Esophagus muscularis mucosa (tissue), 4 donors: Measurements from ENCODE around the gene ASXL3. TPM values are rescaled to one million over a fixed set of nuclear protein-coding genes. Genes with fewer than 3 reads are reported as not detected.

ENCODE experiments used
- DNase-seq: peaks from one replicate; pipeline ENCODE4 v3.0.0-alpha.2; 2017; ENCODE audit errors: extremely low spot score
- H3K27ac ChIP-seq, 4 donors: fragments of 200-600 bp; sonication (generic); replicated peaks in 1 of 4; 1 replicate in 3 of 4; 2 replicates in 1 of 4; pipeline ENCODE4 v1.5.1; 2016 to 2019; ENCODE audit warnings: mild to moderate bottlenecking in 1 of 4
- H3K27me3 ChIP-seq, 4 donors: fragments of 200-600 bp; sonication (generic); one replicate each; pipeline versions ENCODE4 v1.5.1 to v1.6.0; 2016 to 2019
- H3K36me3 ChIP-seq, 4 donors: fragments of 200-600 bp; sonication (generic); one replicate each; pipeline ENCODE4 v1.5.1; 2016 to 2019
- H3K4me1 ChIP-seq, 4 donors: fragments of 200-600 bp; sonication (generic); one replicate each; pipeline ENCODE4 v1.5.1; 2016 to 2019
- H3K4me3 ChIP-seq, 4 donors: fragments of 200-600 bp; sonication (generic); 1 replicate in 2 of 4; 2 replicates in 2 of 4; pipeline ENCODE4 v1.5.1; 2016 to 2019; ENCODE audit warnings: mild to moderate bottlenecking in 4 of 4, moderate library complexity in 1 of 4
- H3K9me3 ChIP-seq, 4 donors: fragments of 200-600 bp; sonication (generic); 1 replicate in 3 of 4; 2 replicates in 1 of 4; pipeline ENCODE4 v1.5.1; 2016 to 2019
- EP300 ChIP-seq: sonication (generic); formaldehyde crosslinking; IDR thresholded peaks from one replicate; pipeline ENCODE4 v1.6.1; 2017; ENCODE audit warnings: antibody characterized with exemption
- POLR2A ChIP-seq: fragments of 450-650 bp; IDR thresholded peaks from one replicate; pipeline ENCODE4 v1.6.1; 2017; ENCODE audit warnings: antibody characterized with exemption, moderate library complexity, mild to moderate bottlenecking, low read depth
- POLR2AphosphoS5 ChIP-seq, 2 donors: sonication (generic); formaldehyde crosslinking; IDR thresholded peaks; one replicate each; pipeline ENCODE4 v1.6.1; 2017; ENCODE audit warnings: antibody characterized with exemption in 2 of 2
- WGBS: methylation state at CpG from one replicate; pipeline ENCODE4 v1.1.5; 2018; 5-methylcytosine and 5-hydroxymethylcytosine counted together
- intact Hi-C: fragments of 100-400 bp; cut with DNase I; formaldehyde crosslinking; loops from one replicate; pipeline ENCODE4 v1.15.1; 2023
- total RNA-seq, 4 donors: library from RNA; depleted of rRNA; stranded (reverse); fragments of >200 nt; gene quantifications; one replicate each; pipeline versions ENCODE4 v1.1.0 to v1.2.1, GENCODE V29; 2016
- TF ChIP-seq, protein P1 (sequence below), 3 experiments: fragments of 200-600 bp in 2 of 3; fragments of 450-650 bp in 1 of 3; sonication (generic) in 2 of 3; IDR thresholded peaks; one replicate each; pipeline ENCODE4 v1.5.1; 2017 to 2019; ENCODE audit warnings: antibody characterized with exemption in 3 of 3, mild to moderate bottlenecking in 2 of 3, moderate library complexity in 1 of 3

ASXL3 gene
- total RNA-seq, 4 donors from 2014 or later, result 0.66 to 2.1 (median 1.1) TPM

DNA sequence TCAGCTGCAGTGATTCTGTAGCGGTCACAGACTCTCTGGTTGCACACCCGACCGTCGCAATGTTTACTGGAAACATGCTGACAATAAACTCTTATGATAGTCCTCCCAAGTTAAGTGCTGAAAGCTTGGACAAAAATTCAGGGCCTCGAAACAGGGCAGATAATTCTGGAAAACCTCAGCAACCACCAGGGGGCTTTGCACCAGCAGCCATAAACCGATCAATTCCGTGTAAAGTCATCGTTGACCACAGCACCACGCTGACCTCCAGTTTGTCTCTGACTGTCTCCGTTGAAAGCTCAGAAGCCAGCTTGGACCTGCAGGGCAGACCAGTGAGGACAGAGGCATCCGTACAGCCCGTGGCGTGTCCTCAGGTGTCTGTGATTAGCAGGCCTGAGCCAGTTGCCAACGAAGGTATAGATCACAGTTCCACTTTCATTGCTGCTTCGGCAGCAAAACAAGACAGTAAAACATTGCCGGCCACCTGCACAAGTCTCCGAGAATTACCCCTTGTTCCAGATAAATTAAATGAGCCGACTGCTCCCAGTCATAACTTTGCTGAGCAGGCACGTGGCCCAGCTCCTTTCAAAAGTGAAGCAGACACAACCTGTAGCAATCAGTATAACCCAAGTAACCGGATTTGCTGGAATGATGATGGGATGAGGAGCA lies 166.1 kb downstream of the ASXL3 start:
- whole genome bisulfite sequencing, result 93% methylated on average over 20 of the region's 20 CpGs
- Histone ChIP-seq H3K9me3 (no peaks in the 10 kb centered on the region), H3K36me3 (peaks cover 0 to 29% (median 3%) of the 10 kb centered on the region in 4 donors), H3K27ac (no peak overlapping the region), H3K4me1 (no peaks in the 10 kb centered on the region), H3K27me3 (no peaks in the 10 kb centered on the region), H3K4me3 (no peak overlapping the region)
- DNase-seq, result no peak
- TF ChIP-seq, protein P1, sequence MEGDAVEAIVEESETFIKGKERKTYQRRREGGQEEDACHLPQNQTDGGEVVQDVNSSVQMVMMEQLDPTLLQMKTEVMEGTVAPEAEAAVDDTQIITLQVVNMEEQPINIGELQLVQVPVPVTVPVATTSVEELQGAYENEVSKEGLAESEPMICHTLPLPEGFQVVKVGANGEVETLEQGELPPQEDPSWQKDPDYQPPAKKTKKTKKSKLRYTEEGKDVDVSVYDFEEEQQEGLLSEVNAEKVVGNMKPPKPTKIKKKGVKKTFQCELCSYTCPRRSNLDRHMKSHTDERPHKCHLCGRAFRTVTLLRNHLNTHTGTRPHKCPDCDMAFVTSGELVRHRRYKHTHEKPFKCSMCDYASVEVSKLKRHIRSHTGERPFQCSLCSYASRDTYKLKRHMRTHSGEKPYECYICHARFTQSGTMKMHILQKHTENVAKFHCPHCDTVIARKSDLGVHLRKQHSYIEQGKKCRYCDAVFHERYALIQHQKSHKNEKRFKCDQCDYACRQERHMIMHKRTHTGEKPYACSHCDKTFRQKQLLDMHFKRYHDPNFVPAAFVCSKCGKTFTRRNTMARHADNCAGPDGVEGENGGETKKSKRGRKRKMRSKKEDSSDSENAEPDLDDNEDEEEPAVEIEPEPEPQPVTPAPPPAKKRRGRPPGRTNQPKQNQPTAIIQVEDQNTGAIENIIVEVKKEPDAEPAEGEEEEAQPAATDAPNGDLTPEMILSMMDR (IDR thresholded peaks at IDR 0.05), result no peak
- TF ChIP-seq POLR2AphosphoS5 (IDR thresholded peaks at IDR 0.05) (no peak), EP300 (no peak), POLR2A (no peak)
- intact Hi-C loops, result no loop called here

DNA sequence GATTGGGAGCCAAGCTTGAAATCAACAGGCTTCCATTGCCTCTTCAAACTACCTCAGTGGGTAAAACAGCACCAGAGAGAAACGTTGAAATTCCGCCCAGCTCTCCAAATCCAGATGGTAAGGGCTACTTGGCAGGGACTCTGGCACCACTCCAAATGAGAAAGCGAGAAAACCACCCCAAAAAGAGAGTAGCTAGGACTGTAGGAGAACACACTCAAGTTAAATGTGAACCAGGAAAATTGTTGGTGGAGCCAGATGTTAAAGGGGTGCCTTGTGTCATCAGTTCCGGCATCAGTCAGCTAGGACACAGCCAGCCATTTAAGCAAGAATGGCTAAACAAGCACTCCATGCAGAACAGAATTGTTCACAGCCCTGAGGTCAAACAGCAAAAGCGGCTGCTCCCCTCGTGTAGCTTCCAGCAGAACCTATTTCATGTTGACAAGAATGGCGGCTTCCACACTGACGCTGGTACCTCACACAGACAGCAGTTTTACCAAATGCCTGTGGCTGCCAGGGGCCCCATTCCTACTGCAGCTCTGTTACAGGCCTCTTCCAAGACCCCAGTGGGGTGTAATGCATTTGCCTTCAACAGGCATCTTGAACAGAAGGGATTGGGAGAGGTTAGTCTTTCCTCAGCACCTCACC lies 167.3 kb downstream of the ASXL3 start:
- H3K4me3 ChIP-seq, result no peak overlapping the region
- no peak for DNase-seq
- WGBS, result 98% methylated on average over 8 of the region's 8 CpGs
- no peak for TF ChIP-seq POLR2AphosphoS5 (IDR thresholded peaks at IDR 0.05)
- intact Hi-C loops, result no loop called here
- H3K9me3 ChIP-seq, result no peaks in the 10 kb centered on the region
- H3K27me3 ChIP-seq, result no peaks in the 10 kb centered on the region
- no peak overlapping the region for H3K27ac ChIP-seq
- H3K4me1 ChIP-seq, result no peaks in the 10 kb centered on the region
- H3K36me3 ChIP-seq, result peaks cover 0 to 24% (median 3%) of the 10 kb centered on the region in 4 donors

DNA sequence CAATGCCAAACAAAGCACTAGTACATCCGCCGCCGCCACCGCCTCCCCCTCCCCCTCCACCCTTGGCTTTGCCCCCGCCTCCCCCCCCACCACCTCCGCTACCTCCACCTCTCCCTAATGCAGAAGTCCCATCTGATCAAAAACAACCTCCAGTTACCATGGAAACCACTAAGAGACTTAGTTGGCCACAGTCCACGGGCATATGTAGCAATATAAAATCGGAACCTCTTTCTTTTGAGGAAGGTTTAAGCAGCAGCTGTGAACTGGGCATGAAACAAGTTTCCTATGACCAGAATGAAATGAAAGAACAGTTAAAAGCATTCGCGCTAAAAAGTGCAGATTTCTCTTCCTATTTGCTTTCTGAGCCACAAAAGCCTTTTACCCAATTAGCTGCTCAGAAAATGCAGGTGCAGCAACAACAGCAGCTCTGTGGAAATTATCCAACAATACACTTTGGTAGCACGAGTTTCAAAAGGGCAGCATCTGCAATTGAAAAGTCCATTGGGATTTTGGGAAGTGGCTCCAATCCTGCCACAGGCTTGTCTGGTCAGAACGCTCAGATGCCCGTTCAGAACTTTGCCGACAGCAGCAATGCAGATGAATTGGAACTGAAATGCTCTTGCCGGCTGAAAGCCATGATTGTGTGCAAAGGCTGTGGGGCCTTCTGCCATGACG lies 168.0 kb downstream of the ASXL3 start:
- H3K9me3 ChIP-seq, result no peaks in the 10 kb centered on the region
- no peak overlapping the region for H3K4me3 ChIP-seq
- intact Hi-C loops, result no loop called here
- no peak for DNase-seq
- no peaks in the 10 kb centered on the region for H3K4me1 ChIP-seq
- H3K27ac ChIP-seq, result no peak overlapping the region
- 95% methylated on average over 16 of the region's 16 CpGs for WGBS
- no peaks in the 10 kb centered on the region for H3K27me3 ChIP-seq
- peaks cover 0 to 24% (median 3%) of the 10 kb centered on the region in 4 donors for H3K36me3 ChIP-seq
- TF ChIP-seq, protein P1 (IDR thresholded peaks at IDR 0.05), result no peak
- no peak for TF ChIP-seq EP300
- no peak for TF ChIP-seq POLR2AphosphoS5 (IDR thresholded peaks at IDR 0.05)
- TF ChIP-seq POLR2A, result no peak

DNA sequence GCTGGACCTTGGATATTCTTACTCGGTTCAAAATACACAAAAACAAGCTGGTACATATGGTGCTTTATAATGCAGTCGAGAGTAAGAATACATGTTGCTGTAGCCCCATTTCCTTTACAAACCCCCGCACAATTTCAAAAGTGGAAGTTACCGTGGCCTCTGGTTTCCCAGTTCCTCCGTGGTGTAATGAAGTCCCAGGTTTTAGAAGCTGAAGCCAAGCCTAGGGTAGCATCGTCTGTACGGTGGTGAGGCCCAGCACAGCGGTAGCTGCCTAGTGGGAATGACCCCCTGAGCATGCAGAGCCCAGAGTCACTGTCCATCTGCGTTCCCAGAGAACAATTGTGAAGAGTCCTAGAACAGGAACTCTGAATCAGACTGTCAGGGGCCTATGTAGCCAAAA lies 171.8 kb downstream of the ASXL3 start:
- intact Hi-C loops, result no loop called here
- Histone ChIP-seq H3K4me3 (no peak overlapping the region), H3K27ac (no peak overlapping the region), H3K9me3 (no peaks in the 10 kb centered on the region), H3K27me3 (no peaks in the 10 kb centered on the region), H3K4me1 (no peaks in the 10 kb centered on the region), H3K36me3 (peaks cover 0 to 5% (median 0%) of the 10 kb centered on the region in 4 donors)
- TF ChIP-seq EP300 (no peak), POLR2A (no peak), POLR2AphosphoS5 (IDR thresholded peaks at IDR 0.05) (no peak)
- TF ChIP-seq, protein P1 (IDR thresholded peaks at IDR 0.05), result no peak
- WGBS, result 77% methylated on average over 9 of the region's 9 CpGs
- no peak for DNase-seq

DNA sequence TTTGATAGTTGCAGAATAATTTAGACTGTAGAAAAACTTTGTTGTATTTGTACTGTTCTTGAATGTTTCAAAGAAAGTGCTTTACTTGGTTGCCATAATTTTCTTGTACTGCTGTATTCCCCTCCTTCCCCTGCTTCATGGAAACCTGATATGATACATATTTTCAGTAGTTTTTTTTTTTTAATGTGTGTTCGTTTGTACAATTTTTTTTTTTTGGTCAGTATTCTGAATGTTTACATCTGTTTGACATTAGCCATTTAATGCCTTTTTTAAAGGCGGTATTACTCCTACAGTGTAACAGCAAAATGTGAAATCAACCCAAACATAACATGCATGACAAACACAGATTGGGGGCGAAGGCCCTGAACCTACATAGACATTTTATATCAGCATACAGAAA lies 172.3 kb downstream of the ASXL3 start:
- 71% methylated on average over 3 of the region's 3 CpGs for WGBS
- intact Hi-C loops, result no loop called here

More for the DNA sequence above, 172.3 kb downstream of the ASXL3 start:
- H3K9me3 ChIP-seq, result no peaks in the 10 kb centered on the region
- H3K4me1 ChIP-seq, result peaks cover 0 to 2% (median 0%) of the 10 kb centered on the region in 4 donors
- H3K27ac ChIP-seq, result no peak overlapping the region
- no peaks in the 10 kb centered on the region for H3K27me3 ChIP-seq
- H3K36me3 ChIP-seq, result peaks cover 0 to 3% (median 0%) of the 10 kb centered on the region in 4 donors
- TF ChIP-seq EP300, result no peak
- no peak for DNase-seq
- no peak overlapping the region for H3K4me3 ChIP-seq
